Common myeloid progenitor, CD34-positive (primary cell): Measurements from ENCODE around the gene PPM1F.
"Not testable (repeated sequence)": the region's sequence is repeated elsewhere in the genome, so short reads cannot be mapped to it uniquely, and the experiment has no call there.

Experiments used
- CTCF ChIA-PET: fragments of 350-600 bp; sonication (Branson Sonifier 250); formaldehyde crosslinking; loops from one replicate; lab custom pipeline; 2021; ENCODE audit warnings: antibody characterized with exemption; lab: Charles Lee
- POLR2A ChIA-PET: fragments of 350-600 bp; sonication (Branson Sonifier 250); formaldehyde crosslinking; loops from one replicate; lab custom pipeline; 2021; ENCODE audit warnings: antibody characterized with exemption; lab: Charles Lee
- DNase-seq, 3 donors: peaks; one replicate each; pipeline versions ENCODE4 v3.0.0 to v3.0.0-alpha.2; 2013
- H3K27ac ChIP-seq, 2 experiments: 1 replicate in 1 of 2; 2 replicates in 1 of 2; pipeline ENCODE4 v1.7.0; 2013; ENCODE audit warnings: inconsistent platforms in 2 of 2, low read length in 2 of 2, mild to moderate bottlenecking in 2 of 2, low read depth in 1 of 2, moderate library complexity in 1 of 2; ENCODE audit not compliant: severe bottlenecking in 2 of 2, insufficient read depth in 1 of 2, poor library complexity in 1 of 2
- H3K27me3 ChIP-seq, 5 experiments: replicated peaks in 2 of 5; 1 replicate in 3 of 5; 2 replicates in 2 of 5; pipeline versions ENCODE4 v1.6.1 to v1.7.0; 2013; ENCODE audit warnings: low read length in 4 of 5, mild to moderate bottlenecking in 2 of 5, moderate library complexity in 2 of 5, inconsistent platforms in 1 of 5; ENCODE audit not compliant: insufficient read depth in 5 of 5, control insufficient read depth in 4 of 5
- H3K36me3 ChIP-seq, 4 experiments: 1 replicate in 2 of 4; 2 replicates in 2 of 4; pipeline versions ENCODE4 v1.6.1 to v1.7.0; 2013; ENCODE audit warnings: low read length in 3 of 4, control low read depth in 1 of 4, mild to moderate bottlenecking in 1 of 4; ENCODE audit not compliant: control insufficient read depth in 4 of 4, insufficient read depth in 4 of 4
- H3K4me1 ChIP-seq, 4 experiments: 1 replicate in 3 of 4; 2 replicates in 1 of 4; pipeline versions ENCODE4 v1.6.1 to v1.7.1; 2013; ENCODE audit warnings: low read length in 3 of 4, mild to moderate bottlenecking in 3 of 4, control low read depth in 1 of 4, inconsistent platforms in 1 of 4, moderate library complexity in 1 of 4; ENCODE audit not compliant: control insufficient read depth in 4 of 4, insufficient read depth in 4 of 4; ENCODE audit errors: control extremely low read depth in 1 of 4
- H3K4me3 ChIP-seq, 7 experiments: 1 replicate in 4 of 7; 2 replicates in 3 of 7; pipeline versions ENCODE4 v1.5.1 to v1.7.0; 2013; ENCODE audit warnings: mild to moderate bottlenecking in 7 of 7, low read length in 6 of 7, moderate library complexity in 6 of 7, inconsistent platforms in 2 of 7, low read depth in 2 of 7, control low read depth in 1 of 7; ENCODE audit not compliant: insufficient read depth in 4 of 7, control insufficient read depth in 1 of 7; ENCODE audit errors: extremely low read depth in 1 of 7
- H3K9me3 ChIP-seq, 5 experiments: 1 replicate in 4 of 5; 2 replicates in 1 of 5; pipeline versions ENCODE4 v1.6.1 to v1.7.1; 2013; ENCODE audit warnings: low read length in 4 of 5, mild to moderate bottlenecking in 2 of 5, inconsistent platforms in 1 of 5, low read depth in 1 of 5, moderate library complexity in 1 of 5; ENCODE audit not compliant: control insufficient read depth in 4 of 5, insufficient read depth in 2 of 5; ENCODE audit errors: control extremely low read depth in 1 of 5
- WGBS: methylation state at CpG from one replicate; pipeline ENCODE4 v1.1.5; 2013; ENCODE audit not compliant: insufficient coverage; 5-methylcytosine and 5-hydroxymethylcytosine counted together

PPM1F gene

GRCh38 chr22:21917181-21917958 lies 35.3 kb downstream of the PPM1F start:
- H3K4me3 ChIP-seq, result no peak overlapping the region
- no peak overlapping the region for H3K27ac ChIP-seq
- no peaks in the 10 kb centered on the region for H3K4me1 ChIP-seq
- ChIA-PET CTCF (interaction anchor here (0.6 to 2.2 kb wide), 4 partner anchors 20 to 139 kb away, joined by 3 to 10 read pairs (median 4); no protein-coding TSS in a partner anchor), POLR2A (no interaction called here)
- peaks cover 3 to 36% (median 24%) of the 10 kb centered on the region in 4 experiments for H3K36me3 ChIP-seq
- H3K9me3 ChIP-seq, result no peaks in the 10 kb centered on the region
- H3K27me3 ChIP-seq, result no peaks in the 10 kb centered on the region
- DNase-seq, result no peak
- whole genome bisulfite sequencing, result 98% methylated on average over 15 of the region's 17 CpGs

GRCh38 chr22:21916309-21916918 lies 36.2 kb downstream of the PPM1F start:
- no peak for DNase-seq
- Histone ChIP-seq H3K4me1 (no peaks in the 10 kb centered on the region), H3K36me3 (peaks cover 3 to 26% (median 18%) of the 10 kb centered on the region in 4 experiments), H3K4me3 (no peak overlapping the region), H3K27ac (no peak overlapping the region), H3K27me3 (no peaks in the 10 kb centered on the region), H3K9me3 (no peaks in the 10 kb centered on the region)
- ChIA-PET POLR2A (interaction anchor here (0.6 kb wide), 1 partner anchor 245 kb away, joined by 4 read pairs; no protein-coding TSS in a partner anchor), CTCF (interaction anchor here (1.0 to 2.2 kb wide), 5 partner anchors 12 to 132 kb away, joined by 3 to 10 read pairs (median 5); no protein-coding TSS in a partner anchor)
- WGBS, result 100% methylated on average over 2 of the region's 4 CpGs

- no peak overlapping the region for H3K27ac ChIP-seq
- H3K27me3 ChIP-seq, result no peaks in the 10 kb centered on the region
- H3K9me3 ChIP-seq, result no peaks in the 10 kb centered on the region
- ChIA-PET CTCF (interaction anchor here (1.0 to 2.2 kb wide), 5 partner anchors 13 to 131 kb away, joined by 3 to 7 read pairs (median 5); no protein-coding TSS in a partner anchor), POLR2A (interaction anchor here (0.6 kb wide), 1 partner anchor 245 kb away, joined by 4 read pairs; no protein-coding TSS in a partner anchor)
- no peak for DNase-seq
- H3K36me3 ChIP-seq, result peaks cover 3 to 20% (median 15%) of the 10 kb centered on the region in 4 experiments
- 94% methylated on average over 2 of the region's 4 CpGs for WGBS
- H3K4me3 ChIP-seq, result no peak overlapping the region
- H3K4me1 ChIP-seq, result no peaks in the 10 kb centered on the region
Observed at GRCh38 chr22:21915624-21916308, 36.9 kb downstream of the PPM1F start.

GRCh38 chr22:21914033-21914642 lies 38.5 kb downstream of the PPM1F start:
- DNase-seq, H3K4me3 ChIP-seq, H3K27ac ChIP-seq, H3K9me3 ChIP-seq, H3K27me3 ChIP-seq, H3K4me1 ChIP-seq, H3K36me3 ChIP-seq, POLR2A ChIA-PET: not testable (repeated sequence)
- CTCF ChIA-PET, result interaction anchor here (1.6 kb wide), 1 partner anchor 23 kb away, joined by 7 read pairs; no protein-coding TSS in a partner anchor
- 100% methylated on average over 1 of the region's 8 CpGs for WGBS

GRCh38 chr22:21910367-21910766 lies 42.3 kb downstream of the PPM1F start:
- POLR2A ChIA-PET, H3K9me3 ChIP-seq, H3K27ac ChIP-seq, H3K27me3 ChIP-seq, H3K36me3 ChIP-seq, CTCF ChIA-PET, H3K4me1 ChIP-seq, H3K4me3 ChIP-seq, DNase-seq: not testable (repeated sequence)
- 100% methylated on average over 3 of the region's 4 CpGs for WGBS

GRCh38 chr22:21909871-21910270 lies 42.8 kb downstream of the PPM1F start:
- H3K27me3 ChIP-seq, result no peaks in the 10 kb centered on the region
- ChIA-PET CTCF (no interaction called here), POLR2A (no interaction called here)
- H3K36me3 ChIP-seq, result no peaks in the 10 kb centered on the region
- no peak overlapping the region for H3K4me3 ChIP-seq
- no peaks in the 10 kb centered on the region for H3K4me1 ChIP-seq
- WGBS, result 94% methylated on average over 2 of the region's 2 CpGs
- H3K27ac ChIP-seq, result no peak overlapping the region
- DNase-seq, result no peak
- H3K9me3 ChIP-seq, result no peaks in the 10 kb centered on the region
